Activated gamma-delta T cell (primary cell): Measurements from ENCODE around the gene GLUL.

Experiments
- DNase-seq: peaks from one replicate; lab custom pipeline; 2025; lab: John Stamatoyannopoulos, UW
- total RNA-seq, 2 donors: gene quantifications; one replicate each; lab custom pipeline; 2026; lab: John Stamatoyannopoulos, UW

The GLUL gene
- 83.3 to 176 reads per million in 2 donors for total RNA-seq

DNA sequence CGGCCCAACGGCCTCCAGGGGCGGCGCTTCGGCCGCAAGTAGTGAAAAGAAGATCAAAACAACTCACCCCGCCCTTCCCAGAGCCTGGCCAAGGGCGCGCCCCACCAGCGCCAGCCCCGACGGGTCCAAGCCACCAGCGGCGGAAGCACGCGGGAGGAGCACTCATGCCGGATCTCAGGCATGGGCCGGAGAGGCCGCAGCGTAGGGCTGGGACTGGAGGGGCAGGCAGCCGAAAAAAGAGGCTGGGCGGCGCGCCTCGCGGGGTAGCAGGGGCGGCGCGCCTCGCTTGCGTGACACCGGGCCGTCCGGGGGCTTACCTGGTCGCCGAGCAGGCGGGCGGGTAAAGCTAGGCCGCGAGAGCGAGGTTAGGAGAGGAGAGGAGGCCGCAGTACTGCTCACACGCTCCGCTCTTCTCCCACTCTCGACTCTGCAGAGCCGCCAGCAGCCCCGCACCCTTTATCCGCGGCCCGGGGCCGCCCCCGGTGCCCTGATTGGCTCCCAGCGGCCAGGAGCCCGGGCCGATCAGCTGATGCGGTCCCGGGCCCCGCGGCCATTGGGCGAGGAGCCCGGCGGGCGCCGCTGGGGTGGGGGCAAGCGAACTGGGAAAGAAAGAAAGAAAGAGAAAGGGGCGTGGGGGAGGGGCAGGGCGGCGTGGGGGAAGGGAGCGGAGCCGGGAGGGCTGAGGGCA is at the start of gene GLUL:
GLUL (minus strand) TSS at position 429 of the 688 bp plus-strand sequence. CDS start 3,053 bp downstream, outside the sequence.
- DNase-seq = peak; percentile 70

GRCh38 chr1:182438326-182438725 is 46.7 kb upstream of the GLUL start:
- no peak for DNase-seq

DNA sequence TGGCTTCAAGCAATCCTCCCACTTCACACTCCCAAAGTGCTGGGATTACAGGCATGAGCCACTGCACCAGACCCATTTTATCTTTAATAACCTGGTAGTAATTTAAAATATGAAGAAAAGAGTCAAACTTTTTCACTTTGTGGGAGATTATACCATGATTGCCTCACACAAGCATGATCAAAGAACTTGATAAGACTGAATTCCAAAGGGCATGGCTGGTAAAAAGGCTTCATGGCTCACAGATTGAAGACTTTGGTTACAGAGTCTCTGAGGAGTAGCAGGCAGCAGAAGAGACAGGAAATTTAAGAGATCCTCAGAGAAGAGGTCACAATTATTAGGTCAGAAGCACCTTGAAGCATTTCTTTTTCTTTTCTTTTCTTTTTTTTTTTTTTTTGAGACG is 42.0 kb upstream of the GLUL start:
- no peak for DNase-seq

- DNase-seq = no peak
Measured at GRCh38 chr1:182431278-182431677, 39.7 kb upstream of the GLUL start.

GRCh38 chr1:182430263-182431068 is 38.9 kb upstream of the GLUL start:
- no peak for DNase-seq

- no peak for DNase-seq
Measured at GRCh38 chr1:182428043-182428442, 36.5 kb upstream of the GLUL start.

DNA sequence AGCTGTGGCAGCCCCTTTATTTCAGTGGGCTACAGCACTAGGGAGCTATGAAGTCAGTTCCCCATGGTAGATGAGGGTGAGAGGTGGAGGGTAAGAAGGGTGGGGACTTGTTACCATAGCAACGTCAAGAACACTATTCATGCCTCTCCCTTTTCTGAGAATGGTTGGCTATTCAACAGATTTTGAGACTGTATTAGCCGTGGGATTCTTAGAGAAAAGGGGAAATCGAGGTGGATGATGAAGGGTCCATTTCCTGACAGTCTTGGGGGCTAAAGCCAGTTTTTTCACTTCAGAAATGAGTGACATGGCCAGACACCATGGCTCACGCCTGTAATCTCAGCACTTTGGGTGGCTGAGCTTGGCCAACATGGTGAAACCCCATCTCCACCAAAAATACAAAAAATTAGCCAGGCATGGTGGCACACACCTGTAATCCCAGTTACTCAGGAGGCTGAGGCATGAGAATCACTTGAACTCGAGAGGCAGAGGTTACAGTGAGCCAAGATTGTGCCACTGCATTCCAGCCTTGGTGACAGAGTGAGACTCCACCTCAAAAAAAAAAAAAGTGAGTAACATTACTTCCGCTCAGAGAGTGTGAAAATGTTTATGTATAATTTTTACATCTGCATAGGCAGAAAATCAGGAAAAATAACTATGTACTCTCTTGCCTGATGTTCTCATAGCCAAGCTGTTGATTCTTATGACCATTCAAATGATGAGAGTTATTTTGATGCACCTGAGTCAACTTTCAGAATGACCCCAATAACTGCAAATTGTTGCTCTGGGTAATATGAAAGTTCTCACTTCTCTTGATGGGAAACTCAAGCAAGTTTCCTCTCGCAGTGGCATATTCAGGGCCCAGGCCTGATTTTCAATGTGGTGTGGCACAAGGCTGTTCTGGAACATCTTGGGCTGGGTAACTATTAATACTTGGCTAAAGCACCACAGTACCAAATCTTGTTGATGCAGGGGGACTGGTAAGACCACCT is 35.1 kb upstream of the GLUL start:
- no peak for DNase-seq

- DNase-seq = no peak
Measured at GRCh38 chr1:182415789-182416188, 24.2 kb upstream of the GLUL start.

GRCh38 chr1:182413969-182414368 is 22.4 kb upstream of the GLUL start:
- DNase-seq = no peak

DNA sequence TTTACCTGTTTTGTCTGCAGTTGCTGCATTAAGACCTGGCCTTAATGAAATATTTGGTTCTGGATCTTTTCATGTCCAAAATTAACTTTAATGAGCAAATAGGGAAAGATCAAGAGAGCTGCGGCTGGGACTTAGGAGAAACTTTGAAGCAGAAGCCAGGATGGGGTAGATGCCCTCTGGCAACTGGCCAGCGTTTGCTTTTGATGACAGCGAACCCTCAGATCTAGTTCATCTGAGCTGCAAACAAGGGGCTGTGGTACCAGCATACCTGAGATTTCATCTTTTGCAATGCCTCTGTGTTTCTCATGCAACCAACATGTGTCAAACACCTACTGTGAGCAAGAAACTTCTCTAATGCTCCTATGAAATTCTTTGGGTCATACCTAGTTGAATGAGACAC is 21.9 kb upstream of the GLUL start:
- no peak for DNase-seq

DNA sequence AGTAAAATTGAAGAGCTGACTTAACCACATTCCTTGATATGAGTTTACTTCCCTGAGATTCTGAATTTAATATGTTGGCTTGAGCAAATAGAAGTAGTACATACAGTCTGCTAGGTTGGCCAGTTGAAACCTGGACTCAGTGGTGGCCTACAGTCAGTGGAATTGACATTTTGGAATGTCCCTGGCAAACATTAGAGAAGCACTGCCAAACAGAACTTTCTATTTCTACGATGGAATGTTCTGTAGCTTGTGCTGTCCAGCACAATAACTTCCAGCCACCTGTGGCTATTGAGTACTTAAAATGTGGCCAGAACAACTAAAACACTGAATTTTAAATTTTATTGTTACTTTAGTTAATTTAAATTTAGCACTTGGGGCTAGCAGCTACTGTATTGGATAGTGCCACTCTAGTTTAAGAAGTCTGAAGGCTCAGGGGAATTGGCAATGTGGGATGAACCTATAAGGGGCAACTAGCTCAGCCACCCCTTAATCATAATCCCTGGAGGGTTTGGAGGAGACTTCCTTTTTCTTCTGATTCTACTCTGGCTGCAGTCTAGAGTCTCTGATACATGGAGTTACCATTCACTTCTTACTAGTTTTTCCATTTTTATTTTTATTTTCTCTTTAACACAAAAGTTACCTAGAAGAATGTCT is 19.2 kb upstream of the GLUL start:
- DNase-seq = no peak

- no peak for DNase-seq
Measured at GRCh38 chr1:182410138-182410537, 18.5 kb upstream of the GLUL start.

- DNase-seq = no peak
Measured at GRCh38 chr1:182408435-182409075, 17.0 kb upstream of the GLUL start.

DNA sequence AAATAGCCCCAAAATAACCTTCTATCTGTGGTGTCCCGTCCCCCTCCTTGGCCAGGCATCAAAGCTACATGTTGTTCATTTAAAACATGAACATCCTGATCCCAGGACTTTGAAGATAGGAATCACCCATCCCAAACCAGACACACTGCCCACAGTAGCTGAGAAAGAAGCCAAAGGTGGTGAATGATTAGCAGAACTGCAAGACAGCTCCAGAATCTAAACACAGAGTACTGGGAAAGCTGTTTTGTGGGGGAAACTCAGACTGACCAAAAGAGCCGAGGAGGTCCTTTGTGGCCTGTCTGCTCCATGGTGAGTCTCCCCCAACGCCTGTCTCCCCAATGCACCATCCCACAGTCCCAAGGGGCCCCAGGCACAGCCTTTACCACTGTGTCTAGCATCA is 16.1 kb upstream of the GLUL start:
- DNase-seq = no peak

GRCh38 chr1:182406012-182406411 is 14.4 kb upstream of the GLUL start:
- no peak for DNase-seq

DNA sequence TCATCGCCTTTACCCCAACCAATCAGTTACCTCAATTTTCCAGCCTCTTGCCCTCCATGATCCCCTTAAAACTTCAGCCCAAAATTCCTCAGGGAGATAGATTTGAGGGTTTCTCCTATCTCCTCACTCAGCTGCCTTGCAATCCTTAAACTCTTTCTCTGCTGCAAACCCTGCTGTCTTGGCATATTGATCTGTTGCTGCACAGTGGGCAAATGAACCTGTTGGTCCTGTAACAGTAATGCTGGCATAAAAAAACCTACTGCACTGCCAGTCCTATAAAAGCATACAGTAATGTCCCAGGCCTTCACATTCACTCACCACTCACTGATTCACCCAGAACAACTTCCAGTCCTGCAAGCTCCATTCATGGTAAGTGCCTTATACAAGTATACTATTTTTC is 14.0 kb upstream of the GLUL start:
- no peak for DNase-seq

DNA sequence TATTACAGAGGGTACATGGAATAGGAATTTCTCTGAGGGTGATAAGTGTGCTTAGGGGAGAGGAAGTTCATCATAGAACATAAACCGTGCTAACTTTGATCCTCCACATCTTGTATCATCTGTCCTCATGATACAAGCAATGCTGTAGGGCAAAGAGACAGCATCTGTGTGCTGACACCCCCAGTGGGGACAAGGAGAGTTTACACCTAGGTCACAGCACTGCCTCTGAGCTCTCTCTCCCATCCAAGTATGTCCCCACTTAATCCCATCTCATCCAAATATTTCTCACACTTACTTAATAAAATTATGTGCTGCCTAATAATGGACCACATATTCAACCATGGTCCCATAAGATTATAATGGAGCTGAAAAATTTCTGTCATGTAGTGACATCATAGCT is 13.2 kb upstream of the GLUL start:
- DNase-seq = no peak

DNA sequence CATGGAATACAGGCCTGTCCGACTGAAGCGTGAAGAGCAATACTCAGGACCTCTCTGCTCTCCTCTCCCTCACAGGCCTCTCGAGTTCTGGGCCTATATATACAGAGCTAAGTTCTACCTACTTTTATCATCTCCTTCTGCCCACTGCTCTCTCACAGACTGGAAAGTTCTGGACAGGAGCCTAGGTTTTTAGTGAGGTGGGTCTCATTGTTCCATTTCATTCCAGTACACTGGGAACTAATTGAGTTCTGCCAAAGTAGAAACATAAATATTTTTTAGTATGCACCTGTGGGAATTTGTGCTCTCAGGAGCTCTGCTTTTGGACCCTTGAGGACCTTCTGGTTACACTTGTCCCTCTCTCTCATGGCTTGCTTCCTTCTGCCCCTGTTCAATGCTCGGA is 9.0 kb upstream of the GLUL start, which contains the start of gene TEDDM1:
TEDDM1 (minus strand) TSS at position 101 of the 400 bp plus-strand sequence. CDS start 182 bp downstream, outside the sequence.
- no peak for DNase-seq

GRCh38 chr1:182397653-182398393 is 6.2 kb upstream of the GLUL start:
- DNase-seq = no peak

DNA sequence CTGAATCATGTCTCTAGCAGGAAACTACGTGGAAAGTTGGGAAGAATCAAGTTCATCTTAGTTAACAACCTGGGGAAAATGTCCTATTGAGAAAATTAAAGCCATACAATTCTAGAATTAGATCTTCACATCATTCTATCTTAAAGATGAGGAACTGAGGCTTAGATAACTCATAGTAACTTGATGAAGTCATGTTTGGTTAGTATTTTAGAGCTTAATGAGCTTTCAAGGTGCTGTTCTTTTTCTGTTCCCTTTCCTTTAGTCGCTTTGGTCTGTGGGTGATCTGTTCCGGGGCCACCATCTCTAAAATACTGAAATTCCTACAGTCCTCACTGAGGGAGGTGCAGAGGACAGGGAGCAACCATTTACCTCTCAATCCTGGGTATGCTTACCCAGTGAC is 4.3 kb upstream of the GLUL start:
- no peak for DNase-seq
